Activated CD8-positive, alpha-beta memory T cell treated with anti-CD3 and anti-CD28 coated beads, Interleukin-2, amount 50 U/mL, for 24 hours (primary cell): ENCODE measurements around the gene TARS1.
"Not testable (repeated sequence)": the region's sequence is repeated elsewhere in the genome, so short reads cannot be mapped to it uniquely, and the experiment has no call there.

Experiments used
- DNase-seq: peaks from one replicate; pipeline ENCODE4 v3.0.0-alpha.2; 2020; ENCODE audit errors: extremely low read depth

Gene TARS1

DNA sequence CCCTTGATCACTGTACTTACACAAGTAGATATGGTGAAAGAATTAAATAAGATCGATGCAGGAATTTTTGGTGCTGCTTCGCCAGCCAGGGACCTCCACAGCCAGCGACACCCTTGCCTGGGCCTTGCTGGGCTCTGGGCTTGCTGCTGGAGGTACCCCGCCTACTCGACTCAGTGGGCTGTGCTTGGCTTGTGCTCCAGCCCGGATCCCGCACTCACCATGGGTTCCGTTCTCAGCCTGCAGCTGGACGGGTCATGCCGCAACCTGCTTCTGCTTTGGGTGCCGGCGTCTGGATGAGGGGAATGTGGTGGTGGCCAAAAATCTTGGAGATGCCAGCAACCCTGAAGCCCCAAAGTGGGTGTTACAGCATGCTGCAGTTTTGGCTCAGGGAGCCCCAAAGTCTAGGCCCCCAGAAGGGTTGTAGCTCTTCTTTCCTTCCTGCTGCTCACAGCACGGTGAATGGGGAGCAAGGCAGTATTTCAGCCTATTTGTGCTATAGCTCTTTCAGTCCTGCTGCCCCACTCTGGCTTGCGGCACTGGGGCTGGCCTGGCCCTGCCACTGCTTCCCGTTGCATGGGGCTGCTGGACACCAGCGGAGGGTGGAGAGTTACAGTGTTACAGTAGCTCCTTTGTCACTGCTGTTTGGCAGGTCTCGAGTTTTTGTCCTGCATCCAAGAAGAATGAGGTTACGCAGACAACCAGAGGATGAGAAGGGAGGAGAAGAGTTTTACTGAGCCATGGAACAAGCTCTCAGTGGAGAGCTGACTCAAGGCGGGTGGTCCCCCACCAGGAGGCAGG lies 48.0 kb downstream of the TARS1 start:
- DNase-seq, result no peak

DNA sequence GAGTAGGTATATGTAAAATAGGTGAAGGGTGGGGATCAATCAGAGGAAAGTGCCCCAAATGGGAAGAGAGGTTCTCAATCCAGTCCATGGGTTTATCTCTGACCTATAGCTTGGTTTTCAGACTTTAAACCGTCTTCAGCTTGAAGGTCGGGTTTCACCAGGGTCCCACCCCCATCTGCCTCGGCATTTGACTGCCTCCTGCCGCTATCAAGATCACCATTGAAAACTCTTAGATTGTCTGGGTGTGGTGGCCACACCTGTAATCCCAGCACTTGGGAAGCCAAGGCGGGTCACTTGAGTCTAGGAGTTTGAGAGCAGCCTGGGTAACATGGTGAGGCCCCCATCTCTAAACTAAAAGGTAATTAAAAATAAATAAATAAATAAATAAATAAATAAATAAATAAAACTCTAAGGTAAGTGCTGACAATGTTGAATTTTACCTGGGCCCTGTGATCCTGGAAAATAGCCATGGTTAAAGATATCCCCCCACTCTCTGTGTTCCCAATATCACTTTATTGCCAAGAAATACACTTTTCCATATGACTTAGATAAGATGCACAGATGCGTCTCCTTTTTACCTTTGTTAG lies 48.8 kb downstream of the TARS1 start:
- no peak for DNase-seq

- no peak for DNase-seq
Measured at GRCh38 chr5:33490071-33490665, 49.4 kb downstream of the TARS1 start.

DNA sequence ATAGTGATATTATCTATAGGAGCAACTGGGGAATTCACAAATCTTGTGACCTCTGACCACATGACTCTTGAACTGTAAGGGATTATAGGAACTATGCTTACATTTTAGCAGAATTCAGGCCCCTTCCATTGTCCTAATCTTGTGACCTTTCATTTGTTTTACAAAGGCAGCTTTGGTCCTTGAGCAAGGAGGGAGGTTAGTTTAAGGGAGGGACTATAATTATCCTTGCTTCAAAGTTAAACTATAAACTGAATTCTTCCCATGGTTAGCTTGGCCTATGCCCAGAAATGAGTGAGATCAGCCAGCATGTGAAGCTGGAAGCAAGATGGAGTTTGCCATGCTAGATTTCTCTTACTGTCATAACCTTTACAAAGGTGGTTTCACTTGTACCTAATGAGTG lies 51.2 kb downstream of the TARS1 start:
- no peak for DNase-seq

DNA sequence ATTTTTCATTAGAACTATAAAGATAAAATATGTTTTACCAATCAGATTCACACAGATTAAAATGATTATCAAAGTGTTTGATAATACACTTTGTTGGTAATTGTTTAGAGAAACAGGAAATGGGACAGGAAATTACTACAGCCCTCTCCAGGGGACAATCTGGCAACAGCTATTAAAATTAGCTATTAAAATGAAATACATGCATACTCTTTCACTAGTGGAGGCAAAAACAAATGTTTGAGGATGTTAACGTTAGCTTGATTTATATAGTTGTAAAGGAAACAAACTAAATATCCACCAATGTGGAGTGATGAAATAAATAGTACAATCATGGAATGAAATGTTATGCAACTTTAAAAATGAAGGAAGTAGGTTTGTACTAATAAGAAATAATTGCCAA lies 53.7 kb downstream of the TARS1 start:
- DNase-seq, result no peak

- no peak for DNase-seq
Measured at GRCh38 chr5:33501260-33501659, 60.5 kb downstream of the TARS1 start.

- DNase-seq, result no peak
Measured at GRCh38 chr5:33501899-33502298, 61.1 kb downstream of the TARS1 start.

- no peak for DNase-seq
Measured at GRCh38 chr5:33504570-33504969, 63.8 kb downstream of the TARS1 start.

DNA sequence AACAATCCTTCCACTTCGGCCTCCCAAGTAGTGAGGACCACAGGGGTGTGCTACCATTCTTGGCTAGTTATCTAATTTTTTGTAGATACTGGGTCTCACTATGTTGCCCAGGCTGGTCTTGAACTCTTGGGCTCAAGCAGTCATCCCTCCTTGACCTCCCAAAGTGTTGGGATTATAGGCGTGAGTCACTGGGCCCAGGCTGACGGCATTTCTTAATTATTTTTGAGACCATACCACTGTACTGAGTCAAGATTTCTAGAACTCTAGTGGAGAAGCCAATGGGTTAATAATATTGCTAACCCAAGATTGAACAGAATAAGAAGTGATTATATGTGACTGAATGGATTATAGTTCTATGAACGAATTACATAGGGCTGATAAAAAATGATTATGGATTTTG lies 66.7 kb downstream of the TARS1 start:
- DNase-seq, result no peak

GRCh38 chr5:33509036-33509435 lies 68.3 kb downstream of the TARS1 start:
- DNase-seq, result no peak

- no peak for DNase-seq
Measured at GRCh38 chr5:33513462-33514185, 72.9 kb downstream of the TARS1 start.

- not testable (repeated sequence) for DNase-seq
Measured at GRCh38 chr5:33515366-33515765, 74.6 kb downstream of the TARS1 start.

GRCh38 chr5:33516421-33516820 lies 75.7 kb downstream of the TARS1 start:
- no peak for DNase-seq
